ENCODE data around the gene ABLIM2. TPM values are rescaled to one million over a fixed set of nuclear protein-coding genes. Genes with fewer than 3 reads are reported as not detected.
A peak's percentile ranks its signal among the peaks of the same experiment; 100 is the strongest.

The ABLIM2 gene
- total and polyA plus RNA-seq, 2 donors (not counting 1 experiment from before 2014, with no cell fraction given): 3.3 to 79.0 TPM

DNA sequence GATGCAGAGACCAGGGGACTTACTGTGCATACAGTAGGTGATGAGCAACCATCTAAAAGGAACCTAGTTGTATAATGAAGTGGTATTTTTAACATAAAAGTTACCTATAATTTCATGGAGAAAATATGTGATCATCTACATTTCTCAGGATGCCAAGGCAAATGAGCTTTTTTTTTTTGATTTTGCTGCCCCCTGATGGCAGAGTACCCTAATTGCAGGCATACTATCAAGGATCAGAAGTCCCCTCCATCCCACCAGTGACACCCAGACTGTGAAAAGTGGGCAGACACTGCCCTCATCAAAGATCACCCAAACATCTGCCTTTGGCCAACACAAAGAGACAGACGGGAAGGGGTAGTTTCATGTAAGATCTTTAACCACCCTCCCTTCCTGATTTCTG lies 9.6 kb upstream of the ABLIM2 start:
- Histone ChIP-seq H3K9ac (ENCODE audit: low read length) (no peak overlapping the region), H3K4me2 (replicated peaks; ENCODE audit: low read depth, low read length, poor library complexity, severe bottlenecking) (no peak overlapping the region), H3K79me2 (ENCODE audit: control insufficient read depth, insufficient read depth, low read length) (no peaks in the 10 kb centered on the region), H3K4me1 (ENCODE audit: control insufficient read depth in 2 of 2, insufficient read depth in 2 of 2, low read length in 2 of 2) (peaks cover 18 to 33% of the 10 kb centered on the region in 2 donors), H4K20me1 (ENCODE audit: control insufficient read depth, insufficient read depth, low read length, poor library complexity, severe bottlenecking) (no peaks in the 10 kb centered on the region), H3K27me3 (replicated peaks in 1 of 4; ENCODE audit: control extremely low read depth in 1 of 4, control insufficient read depth in 3 of 4, insufficient read depth in 4 of 4, low read length in 3 of 4) (no peaks in the 10 kb centered on the region), H3K4me3 (ENCODE audit: control extremely low read depth in 1 of 5, extremely low read depth in 1 of 5, insufficient read depth in 1 of 5, low read depth in 2 of 5, low read length in 4 of 5) (no peak overlapping the region), H3K27ac (ENCODE audit: low read length in 2 of 2) (no peak overlapping the region), H2AFZ (ENCODE audit: insufficient read depth, low read depth, low read length, poor library complexity, severe bottlenecking) (no peak overlapping the region), H3K9me3 (ENCODE audit: control extremely low read depth in 1 of 3, control insufficient read depth in 2 of 3, insufficient read depth in 1 of 3, low read length in 2 of 3) (peaks cover 0 to 45% (median 12%) of the 10 kb centered on the region in 3 donors), H3K36me3 (replicated peaks in 1 of 2; ENCODE audit: control extremely low read depth in 1 of 2, control insufficient read depth in 1 of 2, extremely low read depth in 1 of 2, insufficient read depth in 2 of 2, low read length in 1 of 2) (no peaks in the 10 kb centered on the region)
- TF ChIP-seq EZH2 (IDR thresholded peaks at IDR 0.05; ENCODE audit: borderline replicate concordance, insufficient read depth, low read depth, low read length, poor library complexity, severe bottlenecking) (no peak), CTCF (IDR thresholded peaks at IDR 0.05) (peak; percentile 56)
- Mint-ChIP-seq H3K27me3 (no peaks in the 10 kb centered on the region), H3K4me3 (no peak overlapping the region), H3K27ac (peak overlapping the region; percentile 20), H3K9me3 (ENCODE audit: insufficient read depth) (peaks cover 4% of the 10 kb centered on the region), H3K4me1 (peaks cover 48% of the 10 kb centered on the region)
- ATAC-seq (ENCODE audit: low read depth): no peak
- intact Hi-C loops (cut with micrococcal nuclease): no loop called here
- no CpG with 5 or more reads among the region's 1 CpG for WGBS (ENCODE audit: insufficient coverage)
- DNase-seq: no peak
- CTCF ChIA-PET: interaction anchor here (1.4 to 2.8 kb wide), 4 partner anchors 8 to 180 kb away, joined by 5 to 12 read pairs (median 5); no protein-coding TSS in a partner anchor
- POLR2A ChIA-PET: no interaction called here

DNA sequence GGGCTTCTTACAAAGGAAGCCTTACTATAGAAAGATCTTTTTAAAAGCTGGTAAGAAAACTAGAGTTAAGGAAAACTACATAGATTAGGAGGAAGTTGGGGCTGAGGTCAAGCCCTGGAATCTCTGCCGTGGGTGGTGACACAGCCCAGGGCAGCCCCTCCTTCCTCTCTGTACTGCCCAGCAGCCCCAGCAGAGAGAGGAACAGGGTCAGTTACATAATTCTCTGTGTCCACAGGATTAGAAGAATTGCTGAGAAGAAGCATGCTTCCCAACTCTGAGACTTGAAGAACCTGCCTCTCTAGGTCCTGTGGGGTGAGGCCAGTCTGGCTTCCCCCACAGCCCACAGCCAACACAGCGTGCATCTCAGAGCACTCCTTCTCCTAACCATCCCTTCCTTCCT lies 9.2 kb upstream of the ABLIM2 start:
- Mint-ChIP-seq H3K9me3 (ENCODE audit: insufficient read depth) (peaks cover 4% of the 10 kb centered on the region), H3K4me1 (peaks cover 52% of the 10 kb centered on the region), H3K27me3 (no peaks in the 10 kb centered on the region), H3K4me3 (no peak overlapping the region), H3K27ac (peak overlapping the region; percentile 78)
- intact Hi-C loops (cut with micrococcal nuclease): no loop called here
- no peak overlapping the region for H3K27ac ChIP-seq (ENCODE audit: low read length in 2 of 2)
- TF ChIP-seq CTCF (IDR thresholded peaks at IDR 0.05): no peak
- TF ChIP-seq EZH2 (IDR thresholded peaks at IDR 0.05; ENCODE audit: borderline replicate concordance, insufficient read depth, low read depth, low read length, poor library complexity, severe bottlenecking): no peak
- no peak overlapping the region for H3K4me3 ChIP-seq (ENCODE audit: control extremely low read depth in 1 of 5, extremely low read depth in 1 of 5, insufficient read depth in 1 of 5, low read depth in 2 of 5, low read length in 4 of 5)
- POLR2A ChIA-PET: no interaction called here
- H3K9ac ChIP-seq (ENCODE audit: low read length): no peak overlapping the region
- peaks cover 0 to 48% (median 12%) of the 10 kb centered on the region in 3 donors for H3K9me3 ChIP-seq (ENCODE audit: control extremely low read depth in 1 of 3, control insufficient read depth in 2 of 3, insufficient read depth in 1 of 3, low read length in 2 of 3)
- no peak overlapping the region for H2AFZ ChIP-seq (ENCODE audit: insufficient read depth, low read depth, low read length, poor library complexity, severe bottlenecking)
- peaks cover 22 to 33% of the 10 kb centered on the region in 2 donors for H3K4me1 ChIP-seq (ENCODE audit: control insufficient read depth in 2 of 2, insufficient read depth in 2 of 2, low read length in 2 of 2)
- H3K79me2 ChIP-seq (ENCODE audit: control insufficient read depth, insufficient read depth, low read length): no peaks in the 10 kb centered on the region
- no peak for ATAC-seq (ENCODE audit: low read depth)
- no peaks in the 10 kb centered on the region for H3K36me3 ChIP-seq (replicated peaks in 1 of 2; ENCODE audit: control extremely low read depth in 1 of 2, control insufficient read depth in 1 of 2, extremely low read depth in 1 of 2, insufficient read depth in 2 of 2, low read length in 1 of 2)
- CTCF ChIA-PET: interaction anchor here (1.4 to 2.8 kb wide), 4 partner anchors 9 to 179 kb away, joined by 5 to 12 read pairs (median 5); no protein-coding TSS in a partner anchor
- WGBS (ENCODE audit: insufficient coverage): no CpG with 5 or more reads among the region's 2 CpGs
- H4K20me1 ChIP-seq (ENCODE audit: control insufficient read depth, insufficient read depth, low read length, poor library complexity, severe bottlenecking): no peaks in the 10 kb centered on the region
- H3K4me2 ChIP-seq (replicated peaks; ENCODE audit: low read depth, low read length, poor library complexity, severe bottlenecking): no peak overlapping the region
- peaks cover 0 to 2% (median 0%) of the 10 kb centered on the region in 4 experiments for H3K27me3 ChIP-seq (replicated peaks in 1 of 4; ENCODE audit: control extremely low read depth in 1 of 4, control insufficient read depth in 3 of 4, insufficient read depth in 4 of 4, low read length in 3 of 4)
- no peak for DNase-seq
